ENCODE results near the gene SELENBP1. TPM values are rescaled to one million over a fixed set of nuclear protein-coding genes. Genes with fewer than 3 reads are reported as not detected.

The SELENBP1 gene
- total and polyA plus RNA-seq, 2 of the 13 experiments (the other 11 are each of a cell fraction or from before 2014, with no cell fraction given), result 27.8 to 29.0 TPM

- FAIRE-seq, result no peak
- intact Hi-C loops (cut with micrococcal nuclease; ENCODE audit: unreplicated experiment) (no loop called here), in situ Hi-C loops (cut with HindIII; ENCODE audit: extremely low pct_ligation_motif_present, low pct_unique_long_range_greater_than_20kb) (no loop called here)
- Histone ChIP-seq H3K9ac (ENCODE audit: insufficient read depth, low read depth, low read length) (no peak overlapping the region), H3K79me2 (ENCODE audit: insufficient read depth, low read length) (no peaks in the 10 kb centered on the region), H3K4me3 (replicated peaks in 1 of 3; ENCODE audit: insufficient read depth in 1 of 3, low read depth in 2 of 3, low read length in 3 of 3) (no peak overlapping the region), H3K4me1 (ENCODE audit: insufficient read depth, low read length) (no peaks in the 10 kb centered on the region), H3K4me2 (ENCODE audit: low read depth, low read length) (no peak overlapping the region), H3K27ac (ENCODE audit: extremely low read length, insufficient read depth, low read length) (no peak overlapping the region), H3K36me3 (replicated peaks in 1 of 2; ENCODE audit: control insufficient read depth in 1 of 2, insufficient read depth in 2 of 2, low read length in 2 of 2) (no peaks in the 10 kb centered on the region), H3K9me3 (ENCODE audit: low read length) (no peaks in the 10 kb centered on the region), H3K27me3 (ENCODE audit: control insufficient read depth in 1 of 2, insufficient read depth in 2 of 2, low read length in 2 of 2) (no peaks in the 10 kb centered on the region), H4K20me1 (ENCODE audit: insufficient read depth, low read length) (no peaks in the 10 kb centered on the region), H2AFZ (ENCODE audit: low read length) (no peak overlapping the region)
- ATAC-seq, result peak; percentile 27; the same call in 1 of the 3 replicates
- ChIA-PET POLR2A (interaction anchor here (0.9 to 2.0 kb wide), 2 partner anchors 9 to 55 kb away, joined by 3 to 7 read pairs; partner anchors contain the start of genes PI4KB and ZNF687), CTCF (ENCODE audit: low intra/inter-chr PET ratio, low total read pairs) (no interaction called here)
- no peak for DNase-seq (ENCODE audit: low spot score)
- BruUV-seq (replicated peaks), result no TSS peak
- WGBS (ENCODE audit: low lambda C conversion rate), result 54% methylated on average over 3 of the region's 3 CpGs
- no peak for TF ChIP-seq SAP130 (CRISPR knock-in tag; IDR thresholded peaks at IDR 0.05; ENCODE audit: low read depth)
- no peak for TF ChIP-seq ZNF180 (CRISPR knock-in tag; IDR thresholded peaks at IDR 0.05; ENCODE audit: borderline replicate concordance, low read depth)
- no peak for TF ChIP-seq GMEB2 (CRISPR knock-in tag; IDR thresholded peaks at IDR 0.05; ENCODE audit: low read depth)
- TF ChIP-seq ZBTB26 (CRISPR knock-in tag; IDR thresholded peaks at IDR 0.05; ENCODE audit: borderline replicate concordance), result no peak
- TF ChIP-seq HNF1A (IDR thresholded peaks at IDR 0.05; ENCODE audit: low read depth), result no peak
- TF ChIP-seq HNF1A (CRISPR knock-in tag; IDR thresholded peaks at IDR 0.05; ENCODE audit: borderline replicate concordance), result no peak
- TF ChIP-seq MTA1 (CRISPR knock-in tag; IDR thresholded peaks at IDR 0.05; ENCODE audit: borderline replicate concordance), result no peak
- no peak for TF ChIP-seq PHF20 (CRISPR knock-in tag; IDR thresholded peaks at IDR 0.05)
- no peak for TF ChIP-seq ZNF3 (CRISPR knock-in tag; IDR thresholded peaks at IDR 0.05)
- no peak for TF ChIP-seq SCMH1 (CRISPR knock-in tag; IDR thresholded peaks at IDR 0.05; ENCODE audit: borderline replicate concordance)
- no peak for TF ChIP-seq ZFP36L2 (CRISPR knock-in tag; IDR thresholded peaks at IDR 0.05)
- no peak for TF ChIP-seq ZNF646 (CRISPR knock-in tag; IDR thresholded peaks at IDR 0.05)
These were observed 35.9 kb downstream of the SELENBP1 start for GRCh38 chr1:151336556-151336955.
